GM21786 (cell line): ENCODE data around the gene FBXO47.
"Not testable (repeated sequence)": the region's sequence is repeated elsewhere in the genome, so short reads cannot be mapped to it uniquely, and the experiment has no call there.

Experiments
- ATAC-seq: cut with Tn5 transposase; IDR thresholded peaks from one replicate; pipeline ENCODE4 v1.9.1; 2021; ENCODE audit not compliant: unreplicated experiment

Gene FBXO47

GRCh38 chr17:38925263-38925995, 41.8 kb downstream of the FBXO47 start, which contains the start of gene LASP1NB:
Gene LASP1NB (plus strand): TSS chr17:38925614.
- no peak for ATAC-seq

GRCh38 chr17:38922538-38923297, 44.5 kb downstream of the FBXO47 start:
- no peak for ATAC-seq

DNA sequence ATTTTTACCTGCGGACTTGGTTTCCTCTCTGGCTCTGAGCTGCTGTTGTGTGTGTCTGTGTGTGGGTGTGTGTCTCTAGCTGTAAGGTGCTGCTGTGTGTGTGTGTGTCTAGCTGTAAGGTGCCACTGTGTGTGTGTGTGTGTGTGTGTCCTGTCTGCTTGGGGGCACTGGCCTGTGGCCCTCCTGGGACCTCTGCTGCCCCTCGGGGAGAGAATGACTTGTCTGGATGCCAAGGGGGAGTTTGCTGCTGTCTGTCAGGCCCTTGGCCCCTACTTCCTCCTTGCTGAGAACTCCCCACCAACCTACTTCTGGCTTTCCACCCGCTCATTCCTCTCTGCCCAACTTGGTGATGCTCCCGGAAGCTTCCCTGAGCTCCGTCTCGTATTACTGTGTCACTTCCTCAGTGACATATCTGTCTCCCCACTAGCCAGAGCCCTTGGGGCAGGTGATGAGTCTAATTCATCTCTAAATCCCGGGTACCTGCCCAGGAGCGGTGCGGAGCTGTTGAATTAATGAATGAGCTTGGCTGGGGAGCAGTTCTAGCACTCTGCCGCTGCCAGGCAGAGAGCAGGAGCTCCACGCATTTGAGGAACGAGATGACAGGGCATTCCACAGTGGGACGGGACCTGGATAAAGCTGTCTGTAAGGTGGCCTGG, 45.3 kb downstream of the FBXO47 start:
- no peak for ATAC-seq

DNA sequence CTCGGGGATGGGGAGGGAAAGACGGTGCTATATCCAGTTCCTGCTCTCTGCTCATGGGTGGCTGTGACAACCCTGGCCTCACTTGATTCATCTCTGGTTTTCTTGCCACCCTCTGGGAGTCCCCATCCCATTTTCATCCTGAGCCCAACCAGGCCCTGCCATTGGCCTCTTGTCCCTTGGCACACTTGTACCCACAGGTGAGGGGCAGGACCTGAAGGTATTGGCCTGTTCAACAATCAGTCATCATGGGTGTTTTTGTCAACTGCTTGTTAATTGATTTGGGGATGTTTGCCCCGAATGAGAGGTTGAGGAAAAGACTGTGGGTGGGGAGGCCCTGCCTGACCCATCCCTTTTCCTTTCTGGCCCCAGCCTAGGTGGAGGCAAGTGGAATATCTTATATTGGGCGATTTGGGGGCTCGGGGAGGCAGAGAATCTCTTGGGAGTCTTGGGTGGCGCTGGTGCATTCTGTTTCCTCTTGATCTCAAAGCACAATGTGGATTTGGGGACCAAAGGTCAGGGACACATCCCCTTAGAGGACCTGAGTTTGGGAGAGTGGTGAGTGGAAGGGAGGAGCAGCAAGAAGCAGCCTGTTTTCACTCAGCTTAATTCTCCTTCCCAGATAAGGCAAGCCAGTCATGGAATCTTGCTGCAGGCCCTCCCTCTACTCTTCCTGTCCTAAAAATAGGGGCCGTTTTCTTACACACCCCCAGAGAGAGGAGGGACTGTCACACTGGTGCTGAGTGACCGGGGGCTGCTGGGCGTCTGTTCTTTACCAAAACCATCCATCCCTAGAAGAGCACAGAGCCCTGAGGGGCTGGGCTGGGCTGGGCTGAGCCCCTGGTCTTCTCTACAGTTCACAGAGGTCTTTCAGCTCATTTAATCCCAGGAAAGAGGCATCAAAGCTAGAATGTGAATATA, 46.6 kb downstream of the FBXO47 start:
- no peak for ATAC-seq

DNA sequence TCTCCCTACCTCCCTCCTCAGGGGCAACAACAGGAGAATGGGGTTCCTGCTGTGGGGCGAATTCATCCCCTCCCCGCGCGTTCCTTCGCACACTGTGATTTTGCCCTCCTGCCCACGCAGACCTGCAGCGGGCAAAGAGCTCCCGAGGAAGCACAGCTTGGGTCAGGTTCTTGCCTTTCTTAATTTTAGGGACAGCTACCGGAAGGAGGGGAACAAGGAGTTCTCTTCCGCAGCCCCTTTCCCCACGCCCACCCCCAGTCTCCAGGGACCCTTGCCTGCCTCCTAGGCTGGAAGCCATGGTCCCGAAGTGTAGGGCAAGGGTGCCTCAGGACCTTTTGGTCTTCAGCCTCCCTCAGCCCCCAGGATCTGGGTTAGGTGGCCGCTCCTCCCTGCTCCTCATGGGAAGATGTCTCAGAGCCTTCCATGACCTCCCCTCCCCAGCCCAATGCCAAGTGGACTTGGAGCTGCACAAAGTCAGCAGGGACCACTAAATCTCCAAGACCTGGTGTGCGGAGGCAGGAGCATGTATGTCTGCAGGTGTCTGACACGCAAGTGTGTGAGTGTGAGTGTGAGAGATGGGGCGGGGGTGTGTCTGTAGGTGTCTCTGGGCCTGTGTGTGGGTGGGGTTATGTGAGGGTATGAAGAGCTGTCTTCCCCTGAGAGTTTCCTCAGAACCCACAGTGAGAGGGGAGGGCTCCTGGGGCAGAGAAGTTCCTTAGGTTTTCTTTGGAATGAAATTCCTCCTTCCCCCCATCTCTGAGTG, 47.7 kb downstream of the FBXO47 start:
- ATAC-seq = no peak

DNA sequence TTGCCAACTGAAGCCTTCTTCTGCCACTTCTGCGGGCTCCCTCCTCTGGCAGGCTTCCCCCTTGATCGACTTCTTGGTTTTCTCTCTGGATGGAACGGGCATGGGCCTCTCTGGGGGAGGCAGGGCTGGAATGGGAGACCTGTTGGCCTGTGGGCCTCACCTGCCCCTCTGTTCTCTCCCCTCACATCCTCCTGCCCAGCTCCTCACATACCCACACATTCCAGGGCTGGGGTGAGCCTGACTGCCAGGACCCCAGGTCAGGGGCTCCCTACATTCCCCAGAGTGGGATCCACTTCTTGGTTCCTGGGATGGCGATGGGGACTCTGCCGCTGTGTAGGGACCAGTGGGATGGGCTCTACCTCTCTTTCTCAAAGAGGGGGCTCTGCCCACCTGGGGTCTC, 48.3 kb downstream of the FBXO47 start:
- ATAC-seq = no peak

DNA sequence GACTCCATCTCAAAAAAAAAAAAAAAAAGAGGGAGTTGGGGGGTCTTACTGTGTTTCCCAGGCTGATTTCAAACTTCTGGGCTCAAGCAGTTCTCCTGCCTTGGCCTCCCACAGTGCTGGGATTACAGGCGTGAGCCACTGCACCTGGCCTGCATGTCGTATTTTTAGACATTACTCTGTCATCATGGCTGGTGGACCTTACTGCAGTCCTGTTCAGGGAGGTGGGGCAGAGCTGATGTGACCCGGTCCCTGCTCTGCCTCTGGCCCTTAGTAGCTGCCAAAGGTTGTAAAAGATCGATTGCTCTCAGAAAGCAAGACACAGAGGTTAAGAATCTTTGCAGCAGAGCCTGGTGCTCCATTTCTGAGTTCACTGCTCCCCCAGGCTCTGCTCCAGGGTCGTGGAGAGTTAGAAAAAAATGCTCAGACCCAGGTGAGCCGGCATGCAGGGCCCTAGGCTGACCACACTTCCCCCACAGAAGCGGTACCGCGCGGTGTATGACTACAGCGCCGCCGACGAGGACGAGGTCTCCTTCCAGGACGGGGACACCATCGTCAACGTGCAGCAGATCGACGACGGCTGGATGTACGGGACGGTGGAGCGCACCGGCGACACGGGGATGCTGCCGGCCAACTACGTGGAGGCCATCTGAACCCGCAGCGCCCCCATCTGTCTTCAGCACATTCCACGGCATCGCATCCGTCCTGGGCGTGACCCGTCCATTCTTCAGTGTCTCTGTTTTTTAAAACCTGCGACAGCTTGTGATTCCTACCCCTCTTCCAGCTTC, 48.9 kb downstream of the FBXO47 start:
- no peak for ATAC-seq

DNA sequence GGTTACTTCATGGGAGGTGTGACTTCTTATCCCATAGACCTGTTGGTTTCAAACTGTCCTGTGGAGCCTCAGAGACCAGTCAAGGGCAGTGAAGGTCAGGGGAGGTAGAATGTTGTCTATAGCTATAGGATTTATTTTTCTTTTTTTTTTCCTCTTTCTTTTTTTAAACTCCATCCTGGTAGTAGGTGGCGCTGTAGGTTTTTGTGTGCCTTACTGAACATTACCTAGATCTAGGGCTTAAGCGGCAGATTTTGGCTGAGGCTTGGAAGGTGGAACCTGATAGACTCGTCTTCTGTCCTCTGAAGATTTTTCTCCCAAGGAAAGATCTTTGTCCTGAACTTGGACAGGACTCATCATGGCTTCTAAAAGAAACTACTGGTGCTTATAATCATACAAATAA, 49.9 kb downstream of the FBXO47 start:
- ATAC-seq = no peak

- ATAC-seq = no peak
These were observed 50.4 kb downstream of the FBXO47 start for GRCh38 chr17:38916771-38917170.

DNA sequence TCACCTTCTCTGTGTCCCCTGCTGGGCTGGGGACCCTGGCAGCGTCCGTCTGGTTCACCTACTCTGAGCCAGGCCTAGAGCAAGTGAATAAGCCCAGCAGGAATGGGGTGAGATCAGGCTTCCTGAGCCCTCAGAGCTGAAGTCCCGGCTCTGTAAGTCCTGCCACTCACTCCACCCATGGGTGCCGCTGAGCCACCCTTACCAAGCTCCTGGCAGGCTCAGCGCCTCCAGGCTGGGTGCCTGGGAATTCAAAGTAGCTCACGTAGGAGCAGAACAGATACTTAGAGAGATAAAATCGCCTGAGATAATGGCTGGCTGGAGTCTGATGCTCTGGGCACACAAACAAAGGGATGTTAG, 51.6 kb downstream of the FBXO47 start:
- ATAC-seq = no peak

DNA sequence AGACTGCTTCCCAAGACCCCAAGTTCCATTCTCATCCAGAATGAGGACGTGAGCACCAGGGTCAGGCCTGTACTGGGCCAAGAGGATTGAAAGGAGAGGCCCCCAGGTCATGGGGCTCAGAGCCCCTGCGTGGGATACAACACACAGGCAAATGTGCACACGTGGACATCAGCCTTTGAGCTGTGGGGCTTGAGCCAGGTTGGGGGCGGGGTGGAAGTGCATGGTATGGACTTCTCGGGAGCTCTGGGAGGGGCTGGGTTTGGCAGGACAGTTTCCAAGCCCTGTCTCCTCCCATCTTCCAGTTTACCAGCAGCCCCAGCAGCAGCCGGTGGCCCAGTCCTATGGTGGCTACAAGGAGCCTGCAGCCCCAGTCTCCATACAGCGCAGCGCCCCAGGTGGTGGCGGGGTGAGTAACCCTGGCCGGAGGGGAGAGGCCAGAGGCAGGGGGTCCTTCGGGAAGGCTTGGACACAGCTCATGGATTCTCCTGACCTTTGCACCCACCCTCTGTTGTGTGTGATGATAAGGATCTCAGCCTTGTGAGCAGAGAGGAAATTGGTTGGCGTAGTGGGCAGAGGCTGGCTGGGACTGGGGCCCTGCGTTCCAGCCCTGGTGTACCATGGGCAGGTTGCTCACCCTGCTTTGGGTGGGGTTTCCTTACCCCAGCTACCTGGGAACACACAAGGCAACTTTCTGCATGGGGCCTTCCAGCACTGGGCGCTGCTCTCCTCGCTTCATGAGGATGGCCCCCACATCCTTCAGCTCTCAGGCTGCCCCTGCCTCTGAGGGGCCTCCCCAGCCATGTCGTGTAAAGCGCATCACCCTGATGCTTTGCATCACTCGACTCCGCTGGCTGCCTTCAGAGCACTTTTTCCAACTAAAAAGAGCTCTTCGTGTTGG, 52.2 kb downstream of the FBXO47 start:
- no peak for ATAC-seq

DNA sequence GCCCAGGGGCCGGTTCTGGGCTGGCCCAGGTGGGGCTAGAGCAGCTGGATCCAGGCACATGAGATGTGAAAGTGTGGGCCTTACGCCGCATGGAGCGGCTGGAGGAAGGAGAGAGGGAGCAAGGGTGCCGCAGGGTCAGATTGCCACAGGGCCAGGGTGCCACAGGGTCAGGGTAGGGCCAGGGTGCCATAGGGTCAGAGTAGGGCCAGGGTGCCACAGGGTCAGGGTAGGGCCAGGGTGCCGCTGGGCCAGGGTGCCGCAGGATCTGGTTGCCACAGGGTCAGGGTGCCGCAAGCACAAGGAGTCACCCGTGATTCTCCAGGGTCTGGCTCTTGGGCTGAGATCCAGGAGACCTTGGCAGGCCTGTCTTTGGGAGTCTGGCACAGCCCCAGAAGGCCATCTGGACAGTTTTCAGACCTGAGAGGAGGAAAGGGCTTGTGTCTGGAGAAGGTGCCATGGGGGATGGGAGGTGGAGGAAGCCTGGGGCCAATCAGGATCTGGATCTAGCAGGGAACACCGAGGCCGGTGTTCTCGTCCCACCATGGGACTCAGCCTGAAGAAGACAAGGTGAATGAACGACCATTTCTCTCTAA, 54.9 kb downstream of the FBXO47 start:
- ATAC-seq = no peak

GRCh38 chr17:38911731-38912081, 55.5 kb downstream of the FBXO47 start:
- ATAC-seq = not testable (repeated sequence)

DNA sequence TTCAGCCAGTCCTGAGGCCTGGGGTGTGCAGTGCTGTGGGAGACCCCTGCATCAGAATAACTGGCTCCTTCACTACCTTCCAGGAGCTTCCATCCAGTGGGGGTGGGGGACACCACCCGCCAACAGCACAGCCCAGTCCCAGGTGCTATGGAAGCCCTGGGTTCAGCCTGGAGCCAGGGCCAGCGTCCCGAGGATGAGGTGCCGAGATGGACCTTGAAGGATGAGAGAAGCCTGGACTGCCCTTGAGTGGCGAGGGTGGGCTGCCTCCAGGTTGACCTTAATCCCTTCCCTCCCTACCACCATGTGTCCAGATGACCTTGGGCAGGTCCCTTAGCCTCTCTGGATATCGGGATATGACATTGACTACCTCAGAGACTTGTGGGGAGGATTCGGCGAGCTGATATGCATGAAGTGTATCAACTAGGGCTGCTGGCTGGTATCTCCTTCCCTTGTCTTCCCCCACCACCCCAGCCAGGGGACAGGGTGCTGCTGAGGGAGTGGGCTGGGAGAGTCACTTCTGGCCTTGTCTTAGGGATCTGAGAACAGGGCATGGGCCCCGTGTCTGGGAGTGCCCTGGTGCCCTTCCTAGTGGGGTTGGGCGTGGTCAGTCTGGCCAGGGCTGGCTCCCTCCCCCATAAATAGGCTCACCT, 56.0 kb downstream of the FBXO47 start:
- no peak for ATAC-seq

GRCh38 chr17:38910325-38910724, 56.9 kb downstream of the FBXO47 start:
- no peak for ATAC-seq

DNA sequence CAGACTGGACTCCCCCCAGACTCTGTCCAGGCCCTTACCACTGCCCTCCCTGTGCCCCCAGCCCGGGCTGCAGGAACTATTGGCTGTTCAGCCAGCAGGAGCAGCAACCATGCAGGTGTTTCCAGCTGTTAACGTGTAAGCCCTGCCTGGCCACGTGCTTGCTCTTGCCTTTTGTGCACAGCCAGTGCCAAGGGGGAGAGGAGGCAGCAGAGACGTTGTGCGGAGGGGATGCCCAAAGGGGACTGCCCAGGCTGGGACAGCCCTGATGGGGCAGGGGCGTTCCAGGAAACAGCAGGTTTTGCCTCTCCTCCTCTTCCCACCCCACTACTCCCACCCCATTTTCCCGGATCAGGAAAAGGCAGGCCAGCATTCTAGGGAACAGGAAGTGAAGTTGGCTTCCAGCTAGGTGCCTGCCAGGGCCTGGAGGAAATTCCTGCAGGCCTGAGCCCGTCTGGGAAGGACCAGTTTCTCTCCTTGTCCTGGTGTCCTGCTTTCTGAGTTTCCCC, 58.5 kb downstream of the FBXO47 start:
- ATAC-seq = no peak

DNA sequence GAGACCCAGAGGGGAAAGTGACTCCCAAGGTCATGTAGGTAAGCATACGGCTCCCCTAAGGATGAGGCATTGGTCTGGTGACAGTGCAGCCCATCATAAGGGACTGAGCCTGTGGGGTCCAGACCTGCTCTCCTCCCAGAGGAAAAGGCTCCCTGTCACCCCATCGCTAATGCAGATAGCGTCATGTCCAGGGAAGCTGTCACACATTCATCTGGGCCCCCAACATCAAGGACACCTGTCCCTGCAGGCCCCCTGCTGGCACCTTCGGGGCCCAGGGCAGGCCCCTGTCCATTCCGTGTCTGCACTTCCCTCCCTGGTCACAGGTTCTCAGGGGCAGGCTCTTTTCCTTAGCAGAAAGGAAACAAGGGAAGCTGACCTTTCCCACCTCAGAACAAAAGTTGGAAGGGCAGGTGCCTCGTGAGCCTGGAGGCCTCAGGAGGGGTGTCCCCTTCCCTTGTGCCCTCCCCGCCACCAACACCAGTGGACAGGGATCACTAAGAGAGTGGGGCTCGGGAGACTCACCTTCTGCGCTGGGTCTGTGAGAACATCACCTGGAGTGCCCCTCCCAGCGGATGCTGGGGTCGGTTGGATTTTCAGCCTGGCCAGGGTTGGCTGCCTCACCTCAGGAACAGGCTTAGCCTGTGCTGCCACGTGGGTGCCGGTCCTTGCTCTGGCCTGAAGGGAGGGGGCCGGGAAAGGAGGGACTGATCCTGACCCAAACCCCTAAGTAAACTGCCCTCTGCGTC, 59.1 kb downstream of the FBXO47 start:
- ATAC-seq = no peak
